Measurements from ENCODE around the gene CRHBP.

- no peak for TF ChIP-seq CTCF (IDR thresholded peaks at IDR 0.05)
- TF ChIP-seq POLR2A (IDR thresholded peaks at IDR 0.05) = no peak
These were observed 59.8 kb downstream of the CRHBP start for GRCh38 chr5:77012601-77013000.

Measured in body of pancreas (tissue), 4 donors.